GM18526 (cell line): ENCODE results near the gene C1QL1.

Experiments
- POLR2A ChIP-seq: IDR thresholded peaks from 3 replicates; pipeline ENCODE4 v1.6.1; 2011; ENCODE audit not compliant: insufficient read length; ENCODE audit errors: extremely low read depth

The C1QL1 gene

GRCh38 chr17:44968225-44969143 lies at the start of gene C1QL1:
Gene C1QL1 (minus strand): TSS chr17:44968303. CDS start chr17:44968048, 255 bp downstream.
- no peak for TF ChIP-seq POLR2A

- no peak for TF ChIP-seq POLR2A
These were observed 48.7 kb upstream of the C1QL1 start for GRCh38 chr17:45016823-45017222.

- no peak for TF ChIP-seq POLR2A
These were observed 48.1 kb upstream of the C1QL1 start for GRCh38 chr17:45016237-45016636.

- no peak for TF ChIP-seq POLR2A
These were observed 45.2 kb upstream of the C1QL1 start for GRCh38 chr17:45013021-45013997.

- no peak for TF ChIP-seq POLR2A
These were observed 43.7 kb upstream of the C1QL1 start for GRCh38 chr17:45011767-45012166.

- TF ChIP-seq POLR2A = no peak
These were observed 41.8 kb upstream of the C1QL1 start for GRCh38 chr17:45009676-45010467.

GRCh38 chr17:45008216-45008615 lies 40.1 kb upstream of the C1QL1 start:
- TF ChIP-seq POLR2A = no peak

GRCh38 chr17:45006927-45007461 lies 38.9 kb upstream of the C1QL1 start:
- TF ChIP-seq POLR2A = no peak

- no peak for TF ChIP-seq POLR2A
These were observed 37.6 kb upstream of the C1QL1 start for GRCh38 chr17:45005700-45006099.

GRCh38 chr17:45004388-45004787 lies 36.3 kb upstream of the C1QL1 start:
- TF ChIP-seq POLR2A = no peak

- no peak for TF ChIP-seq POLR2A
These were observed 35.8 kb upstream of the C1QL1 start for GRCh38 chr17:45003877-45004276.

- no peak for TF ChIP-seq POLR2A
These were observed 33.2 kb upstream of the C1QL1 start for GRCh38 chr17:45001310-45001709.

GRCh38 chr17:44999433-44999832 lies 31.3 kb upstream of the C1QL1 start:
- TF ChIP-seq POLR2A = no peak

- TF ChIP-seq POLR2A = no peak
These were observed 30.5 kb upstream of the C1QL1 start for GRCh38 chr17:44998646-44999045.
